ENCODE data around the gene WNT7B. TPM values are rescaled to one million over a fixed set of nuclear protein-coding genes. Genes with fewer than 3 reads are reported as not detected.

Gene WNT7B
- total RNA-seq, 2 donors from 2014 or later = 7.5 to 7.7 TPM

DNA sequence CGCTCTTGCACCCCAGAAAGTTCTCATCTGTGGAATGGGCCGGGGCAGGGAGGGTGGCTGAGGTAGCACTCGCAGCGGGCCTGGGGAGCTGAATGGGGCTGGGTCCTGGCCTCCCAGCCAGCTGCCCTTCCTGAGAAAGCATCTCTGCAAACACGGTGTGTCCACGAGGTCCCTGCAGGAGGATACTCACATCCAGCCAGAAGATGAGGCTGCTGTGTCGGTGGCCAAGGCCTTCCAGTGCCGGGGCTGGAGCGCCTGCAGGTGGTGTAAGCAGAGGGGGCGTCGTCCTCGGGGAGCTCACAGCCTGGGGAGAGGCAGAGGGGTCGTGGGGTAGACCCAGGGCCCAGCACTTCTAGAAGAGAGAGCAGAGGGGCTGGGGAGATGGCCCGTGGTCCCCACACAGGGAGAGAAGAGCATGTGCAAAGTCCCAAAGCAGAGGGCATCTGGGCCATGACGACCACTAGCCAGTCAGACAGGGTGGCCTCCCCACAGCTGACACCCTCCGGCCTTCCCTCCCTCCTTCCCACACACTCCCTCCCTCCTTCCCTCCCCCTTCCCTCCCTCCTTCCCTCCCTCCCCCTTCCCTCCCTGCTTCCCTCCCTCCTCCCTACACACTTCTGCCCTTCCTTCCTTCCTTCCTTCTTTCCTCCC lies 97.9 kb downstream of the WNT7B start:
- H3K9me3 ChIP-seq = no peaks in the 10 kb centered on the region
- no peak overlapping the region for H3K4me3 ChIP-seq
- H3K27ac ChIP-seq = no peak overlapping the region
- DNase-seq (ENCODE audit: low spot score) = no peak
- WGBS = 70% methylated on average over 16 of the region's 16 CpGs
- no peaks in the 10 kb centered on the region for H3K36me3 ChIP-seq
- intact Hi-C loops (cut with DNase I) = no loop called here
- no peaks in the 10 kb centered on the region for H3K4me1 ChIP-seq (replicated peaks)
- no peak for TF ChIP-seq POLR2A (IDR thresholded peaks at IDR 0.05)
- no peak for TF ChIP-seq POLR2AphosphoS5 (IDR thresholded peaks at IDR 0.05)
- TF ChIP-seq, protein P1, sequence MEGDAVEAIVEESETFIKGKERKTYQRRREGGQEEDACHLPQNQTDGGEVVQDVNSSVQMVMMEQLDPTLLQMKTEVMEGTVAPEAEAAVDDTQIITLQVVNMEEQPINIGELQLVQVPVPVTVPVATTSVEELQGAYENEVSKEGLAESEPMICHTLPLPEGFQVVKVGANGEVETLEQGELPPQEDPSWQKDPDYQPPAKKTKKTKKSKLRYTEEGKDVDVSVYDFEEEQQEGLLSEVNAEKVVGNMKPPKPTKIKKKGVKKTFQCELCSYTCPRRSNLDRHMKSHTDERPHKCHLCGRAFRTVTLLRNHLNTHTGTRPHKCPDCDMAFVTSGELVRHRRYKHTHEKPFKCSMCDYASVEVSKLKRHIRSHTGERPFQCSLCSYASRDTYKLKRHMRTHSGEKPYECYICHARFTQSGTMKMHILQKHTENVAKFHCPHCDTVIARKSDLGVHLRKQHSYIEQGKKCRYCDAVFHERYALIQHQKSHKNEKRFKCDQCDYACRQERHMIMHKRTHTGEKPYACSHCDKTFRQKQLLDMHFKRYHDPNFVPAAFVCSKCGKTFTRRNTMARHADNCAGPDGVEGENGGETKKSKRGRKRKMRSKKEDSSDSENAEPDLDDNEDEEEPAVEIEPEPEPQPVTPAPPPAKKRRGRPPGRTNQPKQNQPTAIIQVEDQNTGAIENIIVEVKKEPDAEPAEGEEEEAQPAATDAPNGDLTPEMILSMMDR (IDR thresholded peaks at IDR 0.05) = no peak
- no peaks in the 10 kb centered on the region for H3K27me3 ChIP-seq (replicated peaks; ENCODE audit: insufficient read depth)

DNA sequence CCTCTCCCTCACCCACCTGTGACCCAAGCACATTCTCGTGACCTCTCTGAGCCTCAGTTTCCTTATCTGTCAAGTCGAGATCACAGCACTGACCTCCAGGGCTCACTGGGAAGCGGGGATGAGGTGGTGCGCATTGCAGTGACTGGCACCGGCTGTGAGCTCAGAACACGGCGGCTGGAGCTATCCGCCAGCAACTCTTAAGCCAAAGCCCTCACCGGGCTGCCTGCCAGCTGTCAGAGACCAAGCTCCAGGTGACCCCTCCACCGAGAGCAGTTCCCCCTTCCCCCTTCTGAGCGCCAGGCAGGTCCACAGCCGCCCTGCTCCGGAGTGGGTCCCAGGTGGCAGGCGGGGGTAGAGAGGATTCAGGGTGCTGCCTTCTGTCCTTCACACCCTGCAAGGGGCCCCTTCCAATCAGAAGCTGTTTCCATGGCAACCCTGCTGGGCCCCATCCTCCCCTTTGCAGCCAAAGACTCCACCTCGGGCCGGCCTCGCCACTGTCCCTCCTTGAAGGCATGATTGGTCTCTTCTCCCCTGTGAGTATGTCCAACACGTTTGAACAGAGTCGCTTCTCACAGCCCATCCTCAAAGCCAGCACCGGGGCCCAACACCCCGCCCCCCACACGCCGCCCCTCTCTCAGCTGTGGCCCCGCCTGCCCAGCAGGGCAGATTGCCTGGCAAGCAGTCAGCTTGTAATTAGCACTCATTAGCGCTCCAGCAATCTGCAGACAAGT lies 98.7 kb downstream of the WNT7B start:
- Histone ChIP-seq H3K4me1 (replicated peaks) (no peaks in the 10 kb centered on the region), H3K4me3 (no peak overlapping the region), H3K9me3 (no peaks in the 10 kb centered on the region), H3K36me3 (no peaks in the 10 kb centered on the region), H3K27me3 (replicated peaks; ENCODE audit: insufficient read depth) (no peaks in the 10 kb centered on the region), H3K27ac (no peak overlapping the region)
- DNase-seq (ENCODE audit: low spot score) = no peak
- no peak for TF ChIP-seq POLR2AphosphoS5 (IDR thresholded peaks at IDR 0.05)
- TF ChIP-seq POLR2A (IDR thresholded peaks at IDR 0.05) = no peak
- TF ChIP-seq, protein P1 (IDR thresholded peaks at IDR 0.05) = no peak
- 47% methylated on average over 20 of the region's 25 CpGs for WGBS
- intact Hi-C loops (cut with DNase I) = no loop called here

DNA sequence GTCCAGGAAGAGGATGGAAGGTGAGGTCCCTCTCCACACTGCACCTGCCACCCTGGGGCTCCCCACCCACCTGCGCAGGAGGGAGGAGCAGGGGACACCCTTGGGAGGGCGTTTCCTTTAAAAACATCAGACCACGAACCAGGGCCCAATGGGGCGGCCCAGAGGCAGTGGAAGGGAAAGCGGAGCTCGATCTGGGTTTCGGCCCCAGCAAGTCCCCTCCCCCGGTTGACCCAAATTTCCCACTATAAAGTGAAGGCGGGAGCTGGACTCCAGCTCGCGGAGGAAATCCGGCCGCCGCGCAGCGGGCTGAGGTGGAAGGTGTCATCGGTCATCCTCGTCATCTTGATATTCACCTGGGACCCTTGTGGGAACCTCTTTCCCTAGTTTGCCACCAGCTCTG lies 99.3 kb downstream of the WNT7B start:
- Histone ChIP-seq H3K9me3 (no peaks in the 10 kb centered on the region), H3K36me3 (no peaks in the 10 kb centered on the region), H3K4me3 (no peak overlapping the region), H3K27me3 (replicated peaks; ENCODE audit: insufficient read depth) (no peaks in the 10 kb centered on the region), H3K27ac (no peak overlapping the region), H3K4me1 (replicated peaks) (no peaks in the 10 kb centered on the region)
- no peak for DNase-seq (ENCODE audit: low spot score)
- WGBS = 67% methylated on average over 18 of the region's 18 CpGs
- TF ChIP-seq POLR2AphosphoS5 (IDR thresholded peaks at IDR 0.05) (no peak), POLR2A (IDR thresholded peaks at IDR 0.05) (no peak)
- TF ChIP-seq, protein P1 (IDR thresholded peaks at IDR 0.05) = no peak
- intact Hi-C loops (cut with DNase I) = no loop called here

DNA sequence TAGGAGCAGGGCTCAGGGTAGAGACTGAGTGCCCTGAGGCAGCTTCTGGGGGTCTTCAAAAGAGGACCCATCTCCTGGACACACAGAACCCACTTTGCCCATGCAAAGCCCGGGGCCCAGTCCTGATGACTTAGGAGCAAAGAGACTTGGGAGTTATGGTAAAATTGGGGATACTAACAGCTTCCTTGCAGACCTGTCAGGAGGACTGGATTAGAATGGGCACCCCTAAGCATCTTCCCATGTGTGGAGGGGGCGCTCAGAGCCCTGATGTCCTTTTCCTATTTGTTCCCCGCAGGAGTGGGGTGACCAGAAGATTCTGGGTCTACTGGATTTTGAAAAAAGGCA lies 100.0 kb downstream of the WNT7B start:
- Histone ChIP-seq H3K27ac (no peak overlapping the region), H3K27me3 (replicated peaks; ENCODE audit: insufficient read depth) (no peaks in the 10 kb centered on the region), H3K36me3 (no peaks in the 10 kb centered on the region), H3K9me3 (no peaks in the 10 kb centered on the region), H3K4me1 (replicated peaks) (no peaks in the 10 kb centered on the region), H3K4me3 (no peak overlapping the region)
- WGBS = 85% methylated on average over 3 of the region's 3 CpGs
- TF ChIP-seq POLR2A (IDR thresholded peaks at IDR 0.05) (no peak), POLR2AphosphoS5 (IDR thresholded peaks at IDR 0.05) (no peak)
- TF ChIP-seq, protein P1 (IDR thresholded peaks at IDR 0.05) = no peak
- intact Hi-C loops (cut with DNase I) = no loop called here
- no peak for DNase-seq (ENCODE audit: low spot score)
